HL-60 (cell line): Measurements from ENCODE around the gene COMMD2.

ENCODE experiments used
- CTCF ChIP-seq: IDR thresholded peaks from one replicate; pipeline ENCODE4 v1.5.1; 2011; ENCODE audit warnings: low read length, control low read depth, inconsistent platforms; ENCODE audit not compliant: insufficient read depth
- POLR2AphosphoS5 ChIP-seq: IDR thresholded peaks from 2 replicates; pipeline ENCODE4 v1.6.1; 2012; ENCODE audit warnings: low read depth
- SPI1 ChIP-seq: IDR thresholded peaks from 2 replicates; pipeline ENCODE4 v1.6.1; 2012; ENCODE audit warnings: low read depth, mild to moderate bottlenecking, borderline replicate concordance

GRCh38 chr3:149752051-149752787 lies at the start of gene COMMD2:
- no peak for TF ChIP-seq CTCF
- TF ChIP-seq POLR2AphosphoS5: peak; percentile 78
- no peak for TF ChIP-seq SPI1
